Glomerular visceral epithelial cell (primary cell): ENCODE data around the gene MAPKAP1.

ENCODE experiments used
- DNase-seq: peaks from one replicate; pipeline ENCODE4 v3.0.0-alpha.2; 2016; ENCODE audit errors: extremely low spot score

Gene MAPKAP1

DNA sequence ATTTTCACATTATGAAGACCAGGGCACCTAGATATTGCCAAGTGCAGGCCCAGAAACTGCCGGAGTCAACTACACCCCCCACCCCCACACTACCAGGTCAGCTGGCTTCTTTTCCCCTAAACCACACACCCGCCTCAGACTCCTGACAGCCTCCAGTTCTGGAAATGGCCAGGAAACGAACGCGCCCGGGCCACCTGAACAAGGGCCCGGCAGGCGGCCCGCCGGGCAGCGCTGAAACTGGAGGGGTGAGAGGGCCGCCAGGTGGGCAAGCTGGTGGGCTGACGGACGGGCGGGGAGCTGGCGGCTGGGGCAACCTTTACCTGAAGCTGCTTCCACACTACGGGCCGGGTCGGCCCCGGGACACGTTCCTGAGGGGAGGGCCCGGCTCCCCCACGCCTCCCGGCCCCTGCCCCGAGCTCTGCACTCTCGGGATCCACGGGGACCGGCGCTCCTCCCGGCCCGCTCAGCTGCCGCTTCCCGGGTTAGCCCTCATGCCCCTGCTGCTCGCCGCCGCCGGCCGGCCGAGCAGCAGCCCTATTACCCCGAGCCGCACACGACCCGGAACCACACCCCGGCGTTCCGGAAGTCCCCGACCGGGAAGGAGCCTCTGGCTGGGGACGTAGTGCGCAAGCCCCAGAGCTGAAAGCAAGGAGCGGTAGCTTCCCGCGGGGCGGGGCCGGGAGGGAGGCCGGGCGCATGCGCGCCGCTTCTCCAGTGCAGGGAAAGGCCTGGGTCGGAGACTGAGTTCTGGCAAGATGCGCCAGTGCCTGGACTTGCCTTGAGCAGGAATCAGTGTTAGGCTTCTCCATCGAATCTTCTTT lies at the start of gene MAPKAP1:
TSS of gene MAPKAP1 (minus strand) at position 558 of the 821 bp plus-strand sequence. CDS start 34,634 bp downstream, outside the sequence.
- peak; percentile 98 for DNase-seq

DNA sequence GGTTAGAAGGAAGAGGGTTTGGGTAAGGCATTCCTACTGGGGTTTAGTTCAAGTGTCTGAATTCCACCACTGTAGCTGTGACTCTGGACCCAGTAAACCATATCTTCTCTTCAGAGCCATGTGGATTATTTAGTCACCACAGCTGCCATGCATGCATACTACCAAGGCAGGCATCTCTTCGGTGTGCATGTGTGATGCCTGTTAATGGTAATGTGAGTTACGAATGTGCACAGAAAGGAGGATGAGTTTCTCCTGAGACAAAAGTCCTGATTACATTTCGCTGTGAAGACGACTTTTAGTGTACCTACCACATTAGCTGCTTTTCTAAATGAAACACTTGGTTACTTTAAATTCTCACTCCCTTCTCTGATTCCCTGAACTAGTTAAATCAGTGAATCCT lies 49.5 kb upstream of the MAPKAP1 start:
- DNase-seq = no peak

DNA sequence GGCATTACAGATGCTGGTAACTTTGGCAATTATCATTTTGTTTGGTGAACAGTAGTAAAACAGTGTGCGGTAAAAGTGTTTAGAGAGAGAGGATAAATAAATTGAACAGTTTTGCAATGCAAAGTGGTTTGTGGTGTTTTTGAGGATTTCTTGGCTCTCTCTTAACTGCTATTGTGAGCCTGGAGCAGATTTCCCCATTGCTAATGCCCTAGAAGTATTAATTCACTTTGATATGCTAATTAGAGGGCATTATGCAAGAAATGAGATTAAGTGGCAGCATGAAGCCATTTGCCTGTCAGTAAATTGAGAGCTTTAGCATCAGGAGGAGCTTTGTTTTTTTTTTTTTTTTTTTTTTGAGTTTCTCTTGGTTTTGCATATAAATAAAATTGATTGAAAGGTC lies 48.3 kb upstream of the MAPKAP1 start:
- no peak for DNase-seq

DNA sequence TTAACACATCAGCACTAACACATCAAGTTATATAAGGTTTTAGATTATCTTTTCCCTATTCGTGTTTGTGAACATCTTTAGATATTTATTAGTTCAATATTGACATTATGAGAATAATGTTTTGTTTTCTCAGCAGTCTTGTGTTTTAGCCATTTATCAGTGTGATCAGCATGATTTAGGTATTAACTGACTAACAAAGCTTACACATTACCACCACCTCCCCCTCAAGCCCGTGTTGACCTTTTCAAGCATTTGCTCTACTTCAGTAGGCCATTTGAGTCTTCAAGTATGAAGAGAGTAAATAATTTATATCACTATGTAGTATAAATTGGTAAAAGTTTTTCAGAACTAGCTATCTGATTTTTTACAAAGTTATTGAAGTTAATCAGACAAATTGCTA lies 47.1 kb upstream of the MAPKAP1 start:
- DNase-seq = no peak

DNA sequence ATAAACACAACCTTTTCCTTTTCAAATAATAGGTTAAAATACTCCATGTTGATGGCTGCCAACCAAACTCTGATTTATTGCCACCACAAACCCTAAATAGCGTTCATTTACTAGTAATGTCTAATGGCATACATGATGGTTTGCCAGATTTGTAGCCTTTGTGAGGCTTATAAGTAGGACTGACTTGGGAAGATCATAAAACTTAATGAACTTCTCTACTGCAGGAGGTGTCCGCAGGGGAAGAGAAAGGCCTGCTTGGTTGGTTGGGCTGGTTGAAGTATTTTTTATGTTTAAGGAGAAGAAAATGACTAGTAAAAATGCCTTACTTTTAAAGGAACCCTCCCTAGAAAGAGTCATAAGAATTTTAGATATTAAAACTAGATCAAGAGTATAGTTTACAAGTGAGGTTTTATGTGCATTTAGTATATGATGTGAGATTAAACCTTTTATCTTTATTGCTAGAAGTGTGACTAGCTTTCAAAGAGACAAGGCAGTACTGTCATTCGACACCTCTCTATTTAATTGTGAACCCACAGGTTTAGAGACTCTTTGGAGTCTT lies 45.1 kb upstream of the MAPKAP1 start:
- no peak for DNase-seq

DNA sequence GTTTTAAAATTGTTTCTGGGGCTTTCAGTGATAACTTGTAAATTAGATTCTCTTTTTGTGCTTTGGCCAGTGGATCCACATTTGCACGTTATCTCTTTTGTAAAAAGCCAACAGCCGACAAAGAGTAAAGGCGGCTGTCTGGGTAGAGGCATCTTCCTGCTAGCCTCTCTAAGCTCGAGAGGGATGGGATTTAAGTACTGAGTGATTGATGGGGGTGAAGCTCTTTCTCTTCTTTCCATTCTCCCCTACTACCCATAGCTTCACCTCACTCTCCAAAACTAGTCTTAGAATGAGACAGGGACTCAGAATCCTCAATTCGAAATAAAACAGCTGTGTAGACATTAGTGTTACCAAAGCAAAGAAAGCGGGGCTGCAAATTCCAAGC lies 43.6 kb upstream of the MAPKAP1 start:
- DNase-seq = no peak

DNA sequence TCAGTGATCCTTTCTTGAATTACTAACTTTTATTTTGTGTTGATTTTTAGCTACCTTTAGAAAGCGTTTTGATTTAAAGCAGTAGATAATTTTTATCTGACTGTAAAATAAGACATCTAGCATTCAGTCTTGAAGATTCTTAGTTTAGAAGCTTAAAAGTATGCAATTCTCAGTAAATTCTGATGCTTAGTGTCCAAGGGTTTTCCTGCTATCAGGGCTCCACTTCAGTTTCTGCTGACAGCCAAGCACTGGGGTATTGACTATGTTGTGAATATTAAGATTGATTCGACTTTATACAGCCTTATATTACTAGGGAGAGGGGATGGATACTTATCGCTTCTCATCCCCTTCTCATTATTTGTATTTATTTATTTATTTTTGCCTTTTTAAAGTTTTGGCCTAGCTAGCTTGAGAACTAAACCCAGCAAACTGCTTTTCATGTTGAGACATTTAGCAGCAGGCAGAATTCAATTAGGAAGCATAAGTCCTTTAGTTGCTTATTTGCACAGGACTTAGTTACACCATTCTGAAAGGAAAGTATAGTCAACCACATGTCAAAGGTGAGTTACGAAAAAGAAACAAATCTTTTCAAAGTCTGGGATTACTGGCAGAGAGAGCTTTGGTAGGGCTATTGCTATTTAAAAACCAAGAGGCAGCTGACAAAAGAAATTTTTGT lies 43.1 kb upstream of the MAPKAP1 start:
- DNase-seq = peak; percentile 2

DNA sequence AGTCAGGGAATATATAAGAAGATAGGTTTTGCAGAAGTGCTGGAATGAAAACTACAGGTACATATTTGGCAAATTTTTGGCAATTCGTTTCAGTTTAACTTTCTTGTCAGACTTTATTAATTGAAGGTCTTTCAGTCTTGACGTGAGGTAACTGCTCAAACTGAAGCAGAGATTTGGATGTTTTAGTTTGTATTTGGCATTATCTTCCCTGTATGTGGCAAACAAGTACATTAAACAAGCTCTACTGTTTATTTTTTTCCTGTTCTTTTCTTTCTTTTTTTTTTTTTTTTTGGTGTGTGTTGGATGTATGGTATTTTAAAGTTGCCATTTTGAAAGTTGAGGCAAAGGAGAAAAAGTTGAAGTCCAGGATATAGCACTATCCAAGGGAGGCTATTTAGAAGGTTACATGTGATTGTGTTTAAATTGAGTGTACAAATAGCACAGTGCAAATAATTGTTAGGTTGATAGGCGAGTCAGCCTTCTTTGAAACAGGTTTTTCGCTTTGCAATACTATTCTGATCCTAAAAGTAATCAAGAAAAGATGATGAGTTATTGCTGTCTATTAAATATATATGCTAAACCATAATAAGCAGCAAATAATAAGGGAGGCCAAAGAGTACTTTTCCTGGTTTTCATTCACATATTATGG lies 42.4 kb upstream of the MAPKAP1 start:
- no peak for DNase-seq

DNA sequence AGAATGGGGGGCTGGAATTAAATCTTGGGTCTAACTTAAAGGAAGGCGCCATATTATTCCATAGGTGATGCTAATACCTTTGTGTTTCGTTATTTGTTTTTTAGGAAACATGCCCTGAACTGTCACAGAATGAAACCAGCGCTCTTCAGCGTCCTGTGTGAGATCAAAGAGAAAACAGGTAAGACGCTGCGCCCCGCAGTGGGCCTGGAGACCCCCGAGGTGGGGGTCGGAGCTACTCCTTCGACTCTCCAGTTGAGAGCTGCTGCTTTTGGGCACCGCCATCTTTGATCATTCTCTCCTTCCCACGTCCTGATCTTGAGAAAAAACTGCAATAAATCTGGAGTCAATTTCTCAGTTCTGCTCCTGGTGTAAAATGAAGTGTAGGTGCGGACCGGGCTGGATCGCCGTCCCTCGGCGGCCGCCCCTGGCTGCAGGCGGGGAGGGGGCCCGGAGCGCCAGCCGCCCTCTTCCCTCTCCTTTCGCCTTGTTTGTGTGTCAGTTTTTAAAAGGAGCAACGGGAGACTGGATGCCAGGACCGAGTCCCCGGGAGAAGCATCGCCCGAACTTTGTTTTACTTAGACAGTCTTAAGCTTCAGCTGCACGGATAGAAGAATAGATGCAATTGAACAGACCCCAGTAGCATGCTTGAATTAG lies 41.6 kb upstream of the MAPKAP1 start:
- peak; percentile 13 for DNase-seq

DNA sequence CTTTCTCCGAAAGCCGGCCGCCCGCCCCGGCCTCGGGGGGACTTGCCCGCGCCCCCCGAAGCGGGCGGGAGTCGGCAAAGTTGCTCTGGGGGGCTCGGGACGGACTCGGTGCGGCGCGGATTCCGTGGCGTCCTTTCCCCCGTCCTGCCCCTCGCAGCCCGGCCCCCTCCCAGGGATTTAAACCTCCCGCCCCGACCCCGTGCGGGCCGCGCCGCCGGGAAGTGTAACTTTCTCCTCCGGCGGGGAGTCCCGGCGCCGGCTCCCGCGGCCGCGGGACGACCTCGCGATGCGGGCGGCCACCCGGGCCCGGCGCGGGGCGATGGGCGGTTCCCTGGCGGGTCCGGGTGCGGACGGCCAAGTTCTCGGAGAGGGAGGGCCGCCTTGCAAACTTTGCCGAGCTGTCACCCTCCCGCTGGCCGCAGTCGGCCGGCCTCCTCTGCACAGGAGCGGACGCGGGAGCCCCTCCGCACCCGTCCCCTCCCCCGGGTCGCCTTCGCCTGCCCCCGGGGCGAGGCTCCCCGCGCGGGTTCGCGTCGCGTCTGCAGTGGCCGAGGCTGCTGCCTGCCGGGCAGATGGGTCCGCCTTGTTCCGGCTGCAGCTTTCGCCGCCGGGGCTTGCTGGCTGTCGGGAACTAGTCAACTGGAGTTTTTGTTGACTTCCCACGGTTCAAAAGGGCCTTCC lies 40.9 kb upstream of the MAPKAP1 start:
- peak; percentile 27 for DNase-seq

DNA sequence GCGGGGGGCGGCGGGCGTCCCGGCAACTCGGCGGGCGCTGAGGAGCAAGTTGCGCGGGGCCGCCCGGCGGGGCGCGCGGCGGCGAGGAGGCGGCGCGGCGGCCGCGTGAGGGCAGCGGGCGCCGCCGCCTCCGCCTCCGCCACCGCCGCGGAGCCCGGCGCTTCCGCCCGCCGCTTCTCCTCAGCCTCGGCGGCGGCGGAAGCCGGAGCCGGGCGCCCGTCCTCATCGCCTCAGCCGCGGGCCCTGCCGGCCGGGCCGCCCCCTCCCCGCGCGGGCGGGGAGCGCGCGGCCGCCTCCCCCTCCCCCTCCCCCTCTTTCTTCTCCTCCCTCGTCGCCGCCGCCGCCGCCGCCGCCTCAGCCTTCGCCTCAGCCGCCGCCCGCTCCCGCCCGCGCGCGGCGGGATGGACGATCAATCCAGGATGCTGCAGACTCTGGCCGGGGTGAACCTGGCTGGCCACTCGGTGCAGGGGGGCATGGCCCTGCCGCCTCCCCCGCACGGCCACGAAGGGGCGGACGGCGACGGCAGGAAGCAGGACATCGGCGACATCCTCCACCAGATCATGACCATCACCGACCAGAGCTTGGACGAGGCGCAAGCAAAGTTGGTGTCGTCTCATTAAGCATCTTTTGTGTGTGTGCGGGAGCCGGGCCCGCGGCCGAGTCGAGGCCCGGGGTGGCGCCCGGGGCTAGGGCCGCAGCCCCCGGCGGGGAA lies 40.2 kb upstream of the MAPKAP1 start, which contains the start of gene PBX3:
TSS of gene PBX3 (plus strand) at position 321 of the 712 bp plus-strand sequence.
- peak; percentile 66 for DNase-seq

DNA sequence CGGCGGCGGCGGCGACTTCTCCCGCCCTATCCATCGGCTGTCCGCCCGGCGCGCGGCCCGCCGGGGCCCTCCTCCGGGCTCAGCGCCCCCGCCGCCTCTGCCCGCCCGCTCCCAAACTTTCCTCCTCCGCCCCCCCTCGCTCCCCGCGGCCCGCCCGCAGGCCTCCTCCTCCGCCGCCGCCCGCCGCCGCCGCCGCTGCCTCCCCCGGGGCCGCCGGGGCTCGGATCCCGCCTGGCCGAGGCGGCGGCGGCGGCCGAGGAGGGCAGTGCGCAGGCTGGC lies 39.7 kb upstream of the MAPKAP1 start:
- no peak for DNase-seq

DNA sequence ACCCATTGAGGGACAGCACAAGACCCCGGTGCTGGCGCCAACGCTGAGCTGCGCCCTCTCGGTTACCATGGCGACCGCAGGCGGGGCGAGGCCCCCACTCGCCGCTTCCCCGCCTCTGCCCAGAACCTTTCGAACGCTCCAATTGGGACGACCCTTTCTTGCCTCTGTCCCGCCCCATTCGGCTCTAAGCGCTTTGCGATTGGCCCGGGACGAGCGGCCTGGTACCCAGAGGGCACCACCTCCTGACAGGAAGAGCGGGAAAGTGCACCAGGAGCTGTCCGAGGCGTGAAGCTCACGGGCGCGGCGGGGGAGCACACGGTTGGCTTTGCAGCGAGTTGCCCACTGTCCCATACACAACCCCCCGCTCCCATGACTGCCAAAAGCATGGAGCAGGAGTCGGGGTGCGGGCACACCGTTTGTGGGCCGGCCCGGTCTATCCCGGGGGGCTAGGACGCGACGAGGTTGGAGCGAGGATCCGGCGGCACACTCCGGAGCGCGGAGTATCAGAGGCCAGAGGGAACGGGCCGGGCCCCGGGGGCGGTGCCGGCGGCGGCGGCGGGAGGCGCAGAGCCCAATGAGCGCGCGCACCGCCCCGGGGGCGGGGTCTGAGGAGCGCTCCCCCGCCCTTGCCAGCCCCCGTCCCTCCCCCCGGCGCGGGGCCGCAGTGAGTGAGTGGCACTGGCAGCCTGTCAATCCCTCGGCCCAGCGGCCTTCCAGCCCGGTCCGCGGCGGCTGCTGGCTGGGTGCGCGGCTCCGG lies 39.2 kb upstream of the MAPKAP1 start:
- peak; percentile 98 for DNase-seq

DNA sequence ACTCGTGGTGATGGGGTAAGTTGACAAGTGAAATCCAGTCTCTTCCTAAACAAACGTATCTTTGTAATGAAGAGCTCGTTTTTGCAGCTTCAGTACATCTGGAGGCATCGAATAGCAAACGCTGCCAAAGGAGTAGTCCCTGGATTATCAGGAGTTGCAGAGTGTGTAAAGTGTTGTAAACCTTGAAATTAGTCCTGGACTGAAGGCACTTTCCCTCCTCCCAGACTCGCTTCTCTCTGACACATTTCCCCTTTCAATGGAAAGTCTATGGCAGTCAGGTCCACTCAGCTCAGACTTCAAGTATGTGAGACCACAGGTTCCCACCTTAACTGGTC lies 38.6 kb upstream of the MAPKAP1 start:
- DNase-seq = no peak

DNA sequence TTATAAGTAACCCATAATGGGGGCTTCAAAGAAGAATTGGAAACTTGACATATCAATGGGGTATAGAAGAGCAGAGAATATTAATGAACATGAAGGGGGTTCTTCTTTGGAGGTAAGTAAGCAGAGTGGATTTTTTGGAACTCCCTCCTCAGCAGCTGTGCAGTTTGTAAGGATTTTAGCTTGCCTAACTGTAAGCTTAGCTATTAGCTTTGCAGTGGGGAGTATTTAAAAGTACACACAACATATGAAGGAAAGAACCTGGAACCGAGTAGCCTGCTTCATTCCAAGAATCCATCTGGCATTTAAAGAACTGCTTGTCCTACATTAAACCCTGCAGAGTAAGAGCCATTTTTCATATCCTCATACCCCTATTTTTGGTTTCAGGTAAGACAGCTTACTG lies 38.0 kb upstream of the MAPKAP1 start:
- peak; percentile 49 for DNase-seq

DNA sequence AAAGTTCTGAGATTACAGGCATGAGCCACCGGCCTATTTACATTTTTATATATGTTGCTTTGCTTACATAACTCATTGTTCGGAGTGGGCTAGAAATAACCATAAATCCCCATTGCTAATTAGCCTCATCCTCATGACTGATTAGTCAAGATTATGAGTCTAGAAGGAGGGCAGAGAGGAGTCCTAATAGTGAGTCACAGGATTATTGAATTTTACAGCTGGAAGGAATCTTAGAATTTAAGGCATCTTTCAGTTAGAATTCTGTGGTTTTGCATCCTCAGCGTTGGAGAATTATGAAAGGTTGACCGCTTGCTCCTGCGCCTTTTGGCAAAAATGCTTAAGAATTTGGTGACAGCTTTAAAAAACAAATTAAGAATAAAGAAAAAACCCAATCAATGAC lies 37.6 kb upstream of the MAPKAP1 start:
- DNase-seq = peak; percentile 73

DNA sequence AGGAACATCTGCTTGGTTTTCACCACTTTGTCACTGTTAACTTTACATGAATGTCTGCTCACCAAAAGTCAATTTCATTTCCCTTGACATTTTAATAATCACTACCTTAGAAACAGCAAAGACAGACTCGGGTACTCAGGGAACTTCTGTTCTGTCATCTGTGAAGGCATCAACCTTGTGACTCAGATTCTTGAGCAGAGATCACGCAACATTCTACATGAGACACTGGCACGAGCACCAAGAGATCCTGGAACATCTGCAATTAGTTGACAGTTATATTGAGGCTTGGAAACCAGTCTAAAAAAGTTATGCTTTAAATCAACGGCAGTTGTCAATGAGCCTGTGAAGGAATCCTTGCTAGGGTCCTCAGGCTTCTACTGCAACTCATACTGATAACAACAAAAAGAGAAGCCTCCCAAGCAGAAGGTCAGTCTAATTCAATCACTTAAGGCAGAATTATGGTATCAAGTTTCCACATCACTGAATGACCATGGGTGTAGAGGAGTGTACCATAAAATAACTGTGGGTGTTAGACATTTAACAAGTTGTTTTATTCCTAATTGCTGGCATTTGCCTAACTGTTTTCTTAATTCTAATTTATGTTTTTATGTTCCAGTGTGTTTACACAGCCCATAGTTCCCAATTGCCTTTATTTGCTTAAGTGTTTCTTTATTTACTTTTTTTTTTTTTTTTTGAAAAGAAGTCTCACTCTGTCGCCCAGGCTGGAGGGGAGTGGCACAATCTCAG lies 36.8 kb upstream of the MAPKAP1 start:
- peak; percentile 79 for DNase-seq

DNA sequence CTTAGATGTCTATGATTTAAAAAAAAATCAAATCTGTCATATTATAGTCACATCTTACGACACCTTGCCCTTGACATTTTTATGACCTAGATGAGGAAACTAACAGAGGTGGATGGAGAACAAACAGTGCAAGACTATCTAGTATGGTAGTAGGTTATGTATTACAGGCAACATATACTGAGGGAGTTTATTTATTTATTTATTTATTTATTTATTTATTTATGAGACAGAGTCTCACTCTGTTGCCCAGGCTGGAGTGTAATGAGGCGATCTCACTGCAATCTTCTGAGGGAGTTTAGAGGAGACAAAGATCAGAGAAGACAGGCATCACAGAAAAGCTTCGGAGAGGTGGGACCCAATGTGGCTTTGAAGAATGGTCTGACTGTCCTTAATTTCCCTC lies 35.6 kb upstream of the MAPKAP1 start:
- DNase-seq = no peak

DNA sequence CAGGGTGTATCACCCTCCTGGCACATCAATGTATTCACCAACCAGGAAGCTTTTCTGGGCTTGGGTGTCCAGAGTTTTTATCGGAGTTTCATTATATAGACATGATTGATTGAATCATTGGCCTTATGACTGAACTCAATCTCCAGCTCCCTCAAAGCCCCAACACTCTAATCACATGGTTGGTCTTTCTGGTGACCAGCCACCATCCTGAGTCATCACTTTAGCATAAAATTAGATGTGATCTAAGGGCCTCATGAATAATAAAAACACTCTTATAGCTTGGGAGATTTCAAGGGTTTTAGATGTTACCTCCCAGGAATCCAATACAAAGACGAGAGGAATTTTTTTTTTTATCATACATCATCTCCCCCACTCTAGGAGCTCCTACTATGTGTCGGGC lies 32.4 kb upstream of the MAPKAP1 start:
- no peak for DNase-seq

DNA sequence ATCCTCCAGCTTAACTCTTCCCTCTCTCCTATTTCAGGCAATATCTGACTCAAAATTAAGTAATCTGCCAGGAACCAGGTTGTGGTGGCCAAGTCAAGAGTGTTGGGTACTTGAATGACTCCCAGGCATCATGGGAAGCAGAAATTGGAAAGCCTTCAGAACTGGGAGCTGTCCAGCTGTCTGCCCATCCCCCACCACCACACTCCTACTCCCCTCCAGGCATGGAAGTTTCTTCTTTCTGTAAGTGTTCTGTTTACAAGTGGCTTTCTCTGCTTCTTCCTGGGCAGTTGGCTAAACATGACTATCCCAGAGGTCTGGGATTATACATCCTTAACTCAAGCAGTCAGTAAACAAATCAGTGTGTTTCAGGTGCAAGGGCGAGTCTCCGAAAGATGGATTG lies 25.6 kb upstream of the MAPKAP1 start:
- DNase-seq = no peak
